NCI-H1436 treated with DMSO at 0.1 percent for 48 hours (cell line): Measurements from ENCODE around the gene PDE4B.
"Not testable (repeated sequence)": the region's sequence is repeated elsewhere in the genome, so short reads cannot be mapped to it uniquely, and the experiment has no call there.

ENCODE experiments used
- DNase-seq: peaks from one replicate; lab custom pipeline; 2025; lab: John Stamatoyannopoulos, UW

The PDE4B gene

DNA sequence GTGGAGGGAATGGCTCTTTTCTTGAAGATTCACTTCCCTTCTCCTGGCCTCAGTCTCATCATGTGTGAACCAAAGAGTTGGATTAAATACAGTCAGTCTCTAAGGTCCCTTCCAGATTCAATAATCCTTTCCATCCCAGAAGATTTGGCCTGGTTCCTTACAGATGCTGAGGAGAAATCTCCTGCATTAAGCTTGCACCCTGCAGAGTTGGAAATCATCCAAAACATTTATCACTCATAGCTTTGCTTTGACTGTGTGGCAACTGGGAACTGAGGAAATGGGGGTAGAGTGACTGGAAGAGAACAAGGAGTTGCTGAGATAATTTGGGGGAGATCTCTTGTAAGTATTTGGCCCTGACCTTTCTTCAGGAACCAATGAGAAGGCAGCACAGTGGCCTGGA lies 520.7 kb downstream of the PDE4B start:
- DNase-seq: no peak

DNA sequence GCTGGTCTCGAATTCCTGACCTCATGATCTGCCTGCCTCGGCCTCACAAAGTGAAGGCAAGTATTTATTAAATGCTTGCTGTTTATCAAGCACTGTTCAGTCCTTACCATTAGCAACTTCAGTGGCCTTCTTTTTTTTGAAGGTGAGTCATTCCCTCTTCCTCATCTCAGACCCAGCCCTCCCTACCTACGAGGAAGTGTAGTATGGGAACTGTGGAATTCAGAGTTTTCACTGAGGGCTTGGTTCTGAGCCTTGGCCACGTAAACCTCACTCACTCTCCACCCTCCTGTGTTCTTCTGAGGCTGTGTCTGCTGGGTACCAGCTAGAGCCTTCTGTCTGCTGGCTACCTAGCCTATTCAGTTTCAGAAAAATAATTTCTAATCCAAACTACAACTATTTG lies 523.0 kb downstream of the PDE4B start:
- DNase-seq: no peak

DNA sequence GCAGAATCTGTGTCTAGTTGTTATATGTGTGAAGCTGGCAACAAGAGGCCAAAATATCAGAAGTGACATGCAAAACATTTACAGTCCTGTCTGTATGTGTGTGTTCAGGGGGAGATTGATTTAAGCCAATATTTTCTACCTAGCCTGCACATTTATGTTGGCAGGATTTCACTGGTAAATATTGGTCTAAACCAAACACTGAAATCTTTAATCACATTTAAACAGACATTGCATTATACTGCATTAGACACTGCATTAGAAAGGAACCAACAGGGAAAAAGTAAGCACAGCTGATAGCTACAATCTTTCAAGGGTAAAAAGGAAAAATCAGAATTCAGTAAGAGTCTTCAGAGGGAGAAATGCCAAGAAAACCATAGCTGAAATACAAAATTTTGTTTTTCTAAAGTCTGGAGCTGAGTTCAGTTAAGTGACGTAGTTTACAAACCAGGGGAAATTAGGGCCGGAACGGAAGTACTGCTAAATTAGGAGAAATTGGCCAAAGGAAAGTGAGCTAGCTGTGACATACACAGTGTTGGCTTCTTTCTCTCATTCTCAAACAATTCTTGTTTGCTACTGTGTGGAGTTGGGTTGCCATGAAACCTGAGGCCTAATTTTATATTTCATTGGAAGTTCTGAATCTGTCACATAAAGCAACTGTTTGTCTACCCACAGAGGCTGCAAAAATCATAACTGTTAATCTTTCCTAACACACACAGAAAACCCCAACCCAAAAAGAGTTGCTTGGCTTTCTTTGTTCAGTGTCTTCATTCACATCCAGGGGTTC lies 524.0 kb downstream of the PDE4B start:
- no peak for DNase-seq

DNA sequence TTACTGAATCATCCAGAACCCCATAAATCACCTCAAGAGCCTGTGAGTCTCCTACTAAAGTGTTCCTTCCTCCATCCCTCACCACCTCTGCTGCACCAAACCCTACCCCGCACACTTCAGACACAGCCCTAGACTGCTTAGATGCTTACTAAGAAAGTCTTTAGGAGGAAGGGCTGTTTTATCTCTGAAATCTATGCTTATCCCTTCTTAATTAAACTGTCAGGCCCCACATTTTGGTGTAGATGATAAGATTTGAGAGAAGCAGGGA lies 524.5 kb downstream of the PDE4B start:
- no peak for DNase-seq

DNA sequence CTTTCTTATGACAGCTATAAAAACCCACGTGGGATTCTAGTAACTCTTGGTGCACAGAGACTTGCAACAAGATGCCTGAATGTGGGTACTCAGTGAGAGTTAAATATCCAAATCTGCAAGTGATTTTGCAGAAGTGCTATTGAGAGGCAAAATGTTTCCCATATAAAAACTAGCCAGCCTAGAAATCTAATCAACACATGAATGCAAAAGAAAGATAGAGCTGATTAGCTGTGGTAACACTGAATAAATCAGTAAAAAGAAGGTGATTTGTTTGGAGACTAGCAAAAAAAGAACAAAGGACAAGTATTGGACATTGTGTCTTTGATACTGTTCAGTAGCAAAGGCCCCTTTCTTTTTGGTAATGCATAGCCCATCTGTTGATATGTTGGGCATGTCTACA lies 527.5 kb downstream of the PDE4B start:
- DNase-seq: no peak

DNA sequence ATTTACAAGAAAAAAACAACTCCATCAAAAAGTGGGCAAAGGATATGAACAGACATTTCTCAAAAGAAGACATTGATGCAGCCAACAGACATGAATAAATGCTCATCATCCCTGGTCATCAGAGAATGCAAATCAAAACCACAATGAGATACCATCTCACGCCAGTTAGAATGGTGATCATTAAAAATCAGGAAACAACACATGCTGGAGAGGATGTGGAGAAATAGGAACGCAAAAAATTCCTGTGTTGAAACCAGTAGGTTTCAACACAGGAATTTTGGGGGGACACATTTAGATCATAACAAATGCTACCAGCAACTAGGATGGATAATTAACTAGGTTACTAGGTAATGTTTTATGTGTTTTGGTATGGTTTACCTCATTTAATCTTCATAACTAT lies 529.8 kb downstream of the PDE4B start:
- not testable (repeated sequence) for DNase-seq

DNA sequence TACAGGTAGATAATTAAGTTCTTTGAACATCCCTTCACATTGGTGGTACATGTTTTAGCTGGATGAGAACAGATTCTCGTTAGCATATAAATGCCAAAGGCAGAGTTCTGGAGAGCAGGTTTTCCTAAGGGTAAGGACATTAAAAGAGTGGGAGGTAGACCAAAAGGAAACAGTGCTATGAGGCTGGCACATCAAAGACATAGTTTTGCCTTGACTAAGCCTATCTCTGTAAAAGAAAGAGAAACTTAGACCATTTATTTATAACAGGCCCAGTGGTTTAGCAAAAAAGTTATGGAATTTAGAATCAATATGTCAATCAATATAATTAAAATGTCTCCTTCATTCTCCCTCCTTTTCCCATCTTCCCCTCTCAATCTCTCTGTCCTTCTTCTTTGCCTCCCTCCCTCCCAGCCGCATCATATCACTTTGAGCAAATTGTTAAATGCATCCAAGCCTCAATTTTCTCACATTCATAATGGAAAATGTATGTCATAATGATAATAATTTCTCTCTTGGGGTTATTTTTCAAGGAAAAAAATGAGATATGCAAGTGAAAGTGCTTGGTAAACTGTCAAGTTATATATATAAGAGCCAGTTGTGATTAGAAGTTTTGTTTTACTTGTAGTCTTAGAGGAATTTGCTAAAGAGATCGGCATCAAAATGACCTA lies 531.4 kb downstream of the PDE4B start:
- DNase-seq: no peak

DNA sequence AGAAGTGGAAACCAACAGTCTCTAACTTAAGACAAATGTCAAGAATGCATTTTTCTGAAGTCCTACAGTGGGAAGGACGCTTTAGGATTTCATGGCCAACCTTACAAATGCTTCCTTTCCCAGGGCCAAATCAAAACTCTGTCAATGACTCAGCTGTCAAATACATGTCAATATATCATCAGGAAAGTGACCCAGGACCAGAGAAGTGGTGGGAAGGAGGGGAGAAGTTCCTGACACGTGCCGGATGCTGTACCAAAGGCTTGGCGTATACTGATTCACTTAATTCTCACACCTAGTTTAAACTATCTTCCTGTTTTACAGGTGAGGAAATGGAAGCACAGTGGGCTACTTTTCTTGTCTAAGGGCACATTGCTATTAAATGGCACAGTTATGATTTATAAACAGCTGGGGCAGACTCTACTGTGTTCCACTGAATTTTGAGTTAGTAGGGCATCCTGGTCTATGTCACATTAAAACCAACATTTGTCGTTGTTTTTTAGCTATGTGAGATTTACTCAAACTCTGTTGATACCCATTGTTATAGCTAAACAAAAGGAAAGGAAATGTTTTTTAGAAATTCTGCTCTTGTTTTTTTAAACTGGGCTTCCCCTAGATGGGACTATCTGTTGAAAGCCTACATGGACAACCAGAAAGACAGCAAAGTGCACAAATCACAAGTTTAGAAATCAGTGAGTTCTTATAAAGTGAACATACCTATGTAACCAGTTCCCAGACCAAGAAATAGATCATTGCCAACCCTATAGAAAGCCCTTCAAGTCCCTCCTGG lies 533.1 kb downstream of the PDE4B start:
- no peak for DNase-seq

DNA sequence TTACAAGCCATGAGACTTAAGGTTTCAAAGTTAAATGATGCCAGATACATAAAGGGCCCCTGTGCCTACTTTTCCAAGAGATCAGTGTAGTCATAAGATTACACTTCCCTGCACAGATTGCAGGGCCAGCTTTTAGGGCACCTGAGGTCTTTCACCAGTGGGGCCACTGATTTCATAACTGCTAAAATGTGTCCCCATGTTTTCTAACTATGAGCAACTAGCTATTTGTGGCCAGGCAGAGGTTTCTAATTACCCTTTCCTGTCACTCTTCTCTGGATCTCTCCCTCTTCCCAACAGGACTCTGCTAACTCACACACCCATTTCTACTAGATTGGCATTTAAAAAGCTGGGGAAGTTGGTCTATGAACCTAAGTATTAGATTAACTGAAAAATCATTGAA lies 534.2 kb downstream of the PDE4B start:
- DNase-seq: no peak

DNA sequence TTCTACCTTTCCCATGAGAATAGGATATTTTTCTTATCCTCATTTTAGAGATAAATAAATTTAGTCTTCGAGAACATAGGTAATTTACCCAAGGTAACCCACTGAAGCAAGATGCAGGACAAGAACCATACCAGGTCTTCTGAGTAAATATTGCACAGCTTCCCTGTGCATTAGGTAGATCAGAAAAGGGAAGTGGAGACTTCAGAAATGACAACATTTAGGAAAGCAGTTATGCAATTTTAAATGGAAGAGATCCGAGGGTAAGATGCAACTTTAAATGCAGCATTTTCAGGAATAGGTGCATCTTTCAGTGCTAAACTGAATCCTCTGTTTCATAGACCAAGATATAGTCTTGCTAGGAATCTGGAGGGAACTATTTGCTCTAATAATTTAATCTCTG lies 534.9 kb downstream of the PDE4B start:
- no peak for DNase-seq

DNA sequence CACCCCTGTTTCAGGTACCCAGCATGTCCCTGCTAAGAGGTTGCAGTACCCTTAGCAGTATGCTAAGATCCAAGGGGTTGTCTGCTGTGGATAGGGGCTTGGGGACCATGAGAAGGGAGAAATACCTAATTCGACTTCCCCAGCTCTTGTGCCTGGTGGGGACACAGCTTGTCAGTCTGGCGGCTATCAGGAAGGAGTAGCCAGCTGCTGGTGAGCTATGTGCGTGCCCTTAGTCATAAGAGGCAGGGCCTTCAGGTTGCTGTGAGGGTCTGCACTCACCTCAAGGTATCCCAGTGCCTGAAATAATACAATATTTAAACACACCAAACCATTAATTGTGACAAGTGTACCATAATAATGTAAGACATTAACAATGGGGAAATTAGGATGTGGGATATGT lies 536.2 kb downstream of the PDE4B start:
- no peak for DNase-seq

DNA sequence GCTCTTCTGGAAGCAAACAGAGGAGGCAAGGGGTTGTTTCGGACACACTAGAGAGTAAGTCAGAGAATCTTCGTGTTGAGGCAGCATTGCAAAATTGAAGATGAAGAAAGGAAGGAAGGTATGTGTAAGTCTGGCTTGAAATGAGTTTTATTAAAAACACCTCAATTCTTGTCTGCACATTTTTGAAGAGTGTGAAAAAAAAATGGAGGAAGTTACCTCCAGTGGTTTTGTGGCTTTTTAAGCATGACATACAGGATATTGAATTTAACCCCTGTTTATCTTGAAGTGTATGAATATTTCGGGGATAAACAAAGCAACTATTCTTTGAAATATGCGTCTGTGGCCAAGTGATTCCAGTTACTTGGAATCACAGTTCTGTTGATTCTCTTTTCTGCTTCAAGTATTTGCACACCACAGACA lies 538.0 kb downstream of the PDE4B start:
- DNase-seq: no peak

DNA sequence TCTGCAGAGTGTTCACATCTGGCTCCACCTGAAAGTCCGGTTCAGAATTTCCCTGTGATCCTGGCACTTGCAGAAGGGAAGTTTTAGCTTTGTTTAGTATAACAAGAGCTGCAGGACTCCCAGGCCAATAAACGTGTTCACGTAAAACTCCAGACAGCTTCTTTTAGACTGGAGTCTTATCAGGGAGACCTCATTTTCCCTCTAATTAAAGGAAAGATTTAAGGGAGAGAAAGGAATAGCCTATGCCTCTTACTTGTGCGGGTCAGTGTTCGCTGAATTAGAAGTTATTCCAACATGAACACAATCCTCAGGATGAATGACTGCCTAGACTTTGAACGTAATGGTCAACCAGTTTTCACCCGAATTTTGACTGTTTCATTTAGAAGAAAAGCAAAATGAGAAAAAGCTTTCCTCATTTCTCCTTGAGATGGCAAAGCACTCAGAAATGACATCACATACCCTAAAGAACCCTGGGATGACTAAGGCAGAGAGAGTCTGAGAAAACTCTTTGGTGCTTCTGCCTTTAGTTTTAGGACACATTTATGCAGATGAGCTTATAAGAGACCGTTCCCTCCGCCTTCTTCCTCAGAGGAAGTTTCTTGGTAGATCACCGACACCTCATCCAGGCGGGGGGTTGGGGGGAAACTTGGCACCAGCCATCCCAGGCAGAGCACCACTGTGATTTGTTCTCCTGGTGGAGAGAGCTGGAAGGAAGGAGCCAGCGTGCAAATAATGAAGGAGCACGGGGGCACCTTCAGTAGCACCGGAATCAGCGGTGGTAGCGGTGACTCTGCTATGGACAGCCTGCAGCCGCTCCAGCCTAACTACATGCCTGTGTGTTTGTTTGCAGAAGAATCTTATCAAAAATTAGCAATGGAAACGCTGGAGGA lies 539.2 kb downstream of the PDE4B start:
- DNase-seq: no peak

DNA sequence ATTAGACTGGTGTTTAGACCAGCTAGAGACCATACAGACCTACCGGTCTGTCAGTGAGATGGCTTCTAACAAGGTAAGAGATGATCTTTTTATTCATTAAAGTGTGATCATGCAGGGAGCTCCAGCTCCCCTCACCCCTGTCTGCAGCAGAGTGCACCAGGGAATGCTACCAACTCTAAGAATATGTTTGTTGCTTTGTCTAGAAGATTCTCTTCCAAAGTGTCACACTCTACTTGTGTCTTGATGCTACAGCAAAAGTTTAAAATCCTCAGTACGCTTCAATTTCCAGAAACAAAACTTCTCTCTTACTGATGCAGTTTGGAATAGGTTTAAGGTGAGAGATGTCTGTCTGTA lies 539.8 kb downstream of the PDE4B start:
- DNase-seq: no peak

DNA sequence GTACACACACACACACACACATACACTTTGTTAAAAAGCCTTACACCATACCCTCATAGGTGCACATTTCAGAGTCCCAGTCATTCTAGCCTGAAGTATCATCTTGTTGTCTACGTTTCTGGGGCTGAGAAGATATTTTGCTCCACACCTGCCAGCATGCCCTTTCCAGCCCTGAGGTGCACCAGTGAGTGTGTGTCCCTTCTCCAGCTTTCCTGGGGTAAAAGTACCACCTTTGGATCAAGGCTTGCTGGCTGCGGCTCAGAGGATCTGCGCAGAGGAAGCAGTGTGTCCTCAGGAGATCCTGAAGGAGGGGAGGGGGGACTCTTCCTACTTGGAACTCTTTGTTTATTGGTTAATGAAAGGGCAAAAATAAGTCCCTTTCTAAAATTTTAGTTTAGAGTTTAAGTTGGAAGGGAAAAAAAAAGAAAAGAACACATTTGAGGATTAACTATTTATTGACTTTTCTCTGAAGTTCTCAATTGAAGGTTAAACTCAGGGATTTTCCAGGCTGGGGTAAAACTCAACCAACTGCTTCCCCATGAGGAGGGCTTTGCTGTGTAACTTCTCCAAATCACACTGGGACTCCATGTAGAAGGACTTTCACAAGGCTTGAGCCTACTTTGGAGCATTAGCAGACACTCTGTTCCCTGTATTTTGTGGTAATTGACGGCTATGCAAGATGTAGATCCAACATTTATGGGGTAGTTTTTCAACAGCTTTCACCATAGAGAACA lies 540.9 kb downstream of the PDE4B start:
- DNase-seq: no peak

DNA sequence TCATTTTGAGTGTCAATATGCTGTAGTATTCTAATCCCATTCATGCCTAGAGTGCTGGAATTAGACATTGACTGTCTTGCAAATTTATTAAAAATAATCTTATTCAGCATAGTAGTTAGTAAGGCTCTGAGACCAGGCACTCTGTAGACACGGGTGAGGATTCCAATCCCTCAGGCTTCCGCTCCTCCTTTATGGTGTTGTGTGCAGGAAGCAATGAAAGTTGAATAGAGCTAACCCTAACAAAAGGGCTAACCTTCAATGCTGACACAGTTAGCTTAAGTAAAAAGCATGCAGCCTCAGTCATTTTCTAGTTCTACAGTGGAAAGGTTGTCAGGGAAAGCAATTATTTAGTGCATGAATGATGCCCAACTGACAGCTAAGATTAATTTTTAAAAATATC lies 541.6 kb downstream of the PDE4B start:
- DNase-seq: no peak

DNA sequence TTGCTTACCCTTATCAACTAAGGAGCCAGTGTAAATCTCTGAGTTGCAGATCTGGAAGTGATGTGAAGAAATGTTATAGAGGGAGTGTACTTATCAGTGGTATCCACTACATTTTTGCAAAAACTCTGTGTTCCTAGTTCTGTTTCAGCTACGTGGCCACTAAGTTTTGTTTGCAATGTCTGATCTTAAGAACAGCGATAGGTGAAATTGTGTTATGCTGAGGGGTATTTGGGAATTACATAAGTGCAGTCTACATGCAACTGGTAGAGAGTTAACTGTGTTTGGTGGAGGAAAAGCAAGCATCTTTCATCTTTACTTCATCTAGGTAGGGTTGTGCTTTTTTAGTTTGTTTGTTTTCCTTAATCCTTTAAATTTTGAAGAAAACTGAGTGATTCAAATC lies 542.4 kb downstream of the PDE4B start:
- DNase-seq: no peak

DNA sequence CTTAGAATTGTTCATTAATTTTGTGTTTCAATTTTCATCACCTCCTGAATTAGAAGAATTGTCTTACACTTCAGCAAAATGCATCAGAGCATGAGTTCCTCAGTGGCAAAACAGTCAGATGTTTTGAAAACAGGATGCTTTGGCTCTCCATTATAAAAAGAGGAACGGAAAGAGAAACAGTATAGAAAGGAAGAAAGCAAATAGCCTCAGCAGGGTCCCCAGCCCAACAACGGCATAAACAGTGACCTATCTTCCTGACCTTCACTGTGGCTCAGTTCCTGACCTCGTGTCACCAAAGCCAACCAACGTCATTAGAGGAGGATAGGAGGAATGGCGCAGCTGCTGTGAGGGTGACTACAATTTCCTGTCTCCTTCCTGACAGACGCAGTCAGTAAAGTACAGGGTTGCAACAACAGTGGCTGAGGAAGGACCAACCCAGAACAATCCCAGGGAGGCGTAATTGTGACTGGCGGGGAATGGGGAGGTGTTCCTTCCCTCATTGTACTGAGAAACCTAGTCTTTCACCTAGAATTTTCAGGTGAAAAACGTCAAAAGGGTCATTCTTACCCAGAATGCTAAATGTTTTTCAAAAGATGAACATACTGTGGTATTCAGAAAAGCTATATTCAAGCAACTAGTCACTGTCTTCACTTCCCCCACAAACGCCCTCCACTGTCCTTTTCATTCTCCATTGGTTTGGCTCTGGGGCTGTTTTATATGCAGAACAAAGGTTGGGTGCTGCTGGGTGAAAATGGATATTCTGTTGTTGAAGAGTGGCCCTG lies 543.4 kb downstream of the PDE4B start:
- DNase-seq: no peak

DNA sequence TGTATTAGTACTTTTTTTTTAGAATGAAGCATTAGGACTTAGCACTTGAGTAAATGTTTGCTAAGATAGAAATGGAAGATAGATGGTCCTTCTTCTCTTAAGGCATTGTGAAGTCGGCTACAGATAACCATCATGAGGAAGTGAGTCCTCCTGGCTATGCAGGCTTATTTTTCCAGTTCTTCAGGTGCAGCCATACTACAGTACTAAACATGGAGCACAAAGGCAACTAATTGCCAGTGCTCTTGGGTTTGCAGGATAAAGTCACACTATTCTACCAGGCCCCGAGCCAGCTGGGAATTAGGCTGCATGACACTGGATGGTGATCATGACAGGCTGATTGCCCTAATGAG lies 543.9 kb downstream of the PDE4B start:
- DNase-seq: no peak

DNA sequence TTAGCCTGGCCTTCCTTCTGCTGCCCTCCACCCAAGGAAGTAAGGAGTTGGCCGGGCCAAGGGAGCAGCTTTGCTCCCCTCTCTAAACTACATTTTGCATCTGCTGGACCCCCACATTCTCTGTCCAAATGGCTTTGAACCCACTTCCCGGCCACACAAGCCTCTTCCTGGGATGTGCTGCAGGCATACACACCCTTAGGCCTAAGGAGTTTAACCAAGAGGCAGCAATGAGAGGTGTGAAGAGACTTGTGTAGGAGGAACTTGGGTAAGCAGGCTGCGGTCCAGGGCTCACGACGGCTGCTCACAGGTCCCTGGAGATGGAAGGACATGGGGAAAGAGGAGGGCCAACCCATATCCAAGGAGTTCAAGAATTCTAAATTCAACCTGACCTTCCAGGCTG lies 544.6 kb downstream of the PDE4B start:
- no peak for DNase-seq

DNA sequence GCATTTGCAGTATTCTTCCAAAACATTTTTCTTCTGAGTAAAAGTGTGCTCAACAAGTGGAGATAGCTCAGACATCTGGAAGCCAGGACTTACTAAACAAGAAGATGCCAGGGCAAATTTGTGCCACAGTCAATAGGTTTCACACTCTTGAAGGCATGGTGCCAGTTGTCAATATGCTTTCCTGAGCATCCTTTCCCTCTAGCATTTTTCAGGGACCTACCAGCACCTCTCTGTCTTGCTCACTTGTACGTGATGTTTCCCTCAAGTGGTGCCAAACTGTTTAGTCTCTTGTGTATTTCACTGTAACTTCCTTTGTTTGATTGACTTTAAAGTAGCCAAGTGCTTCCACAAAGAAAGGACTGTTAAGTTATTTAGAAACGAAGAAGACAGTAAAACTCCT lies 547.2 kb downstream of the PDE4B start:
- DNase-seq: no peak
